ENCODE results near the gene ZSCAN12. TPM values are rescaled to one million over a fixed set of nuclear protein-coding genes. Genes with fewer than 3 reads are reported as not detected.

The ZSCAN12 gene
- total RNA-seq, 1 experiment from 2014 or later, result 7.8 TPM

DNA sequence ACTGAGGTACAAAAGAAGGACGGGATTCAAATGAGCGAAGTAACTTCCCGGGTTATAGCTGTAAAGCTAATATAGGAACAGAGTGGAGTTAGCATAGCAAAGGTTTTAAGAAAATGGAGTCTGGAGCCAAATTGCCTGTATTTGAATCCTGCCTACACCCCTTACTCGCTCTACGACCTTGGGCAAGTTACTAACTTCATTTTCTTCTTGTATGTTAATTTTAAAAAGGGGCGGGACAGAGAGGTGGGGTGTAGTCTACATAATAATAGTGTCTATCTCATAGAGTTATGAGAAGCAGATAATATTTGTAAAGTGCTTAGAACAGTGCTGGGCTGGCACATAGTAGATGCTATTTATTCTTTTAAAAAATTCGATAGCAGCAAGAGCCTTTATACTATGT lies 43.0 kb upstream of the ZSCAN12 start (continued):
- no peak for TF ChIP-seq RELA (CRISPR knock-in tag; IDR thresholded peaks at IDR 0.05; ENCODE audit: borderline replicate concordance)
- TF ChIP-seq ZNF138 (CRISPR knock-in tag; conservative IDR thresholded peaks at IDR 0.05), result no peak
- no peak for TF ChIP-seq ATF1 (CRISPR knock-in tag; IDR thresholded peaks at IDR 0.05)

- Mint-ChIP-seq H3K9me3 (no peaks in the 10 kb centered on the region), H3K4me1 (no peaks in the 10 kb centered on the region), H3K27me3 (ENCODE audit: low read depth) (no peaks in the 10 kb centered on the region), H3K36me3 (peaks cover 19% of the 10 kb centered on the region), H3K4me3 (no peak overlapping the region), H3K27ac (no peak overlapping the region)
- DNase-seq (ENCODE audit: low spot score) (no peak), ATAC-seq (no peak)
- CTCF ChIA-PET, result no interaction called here
- POLR2A ChIA-PET, result no interaction called here
- TF ChIP-seq NR1H2 (CRISPR knock-in tag; IDR thresholded peaks at IDR 0.05), result no peak
These were observed 36.9 kb upstream of the ZSCAN12 start for GRCh38 chr6:28436404-28436803.

- no peak for DNase-seq (ENCODE audit: low spot score)
- ChIA-PET CTCF (no interaction called here), POLR2A (no interaction called here)
- no peaks in the 10 kb centered on the region for H3K9me3 Mint-ChIP-seq
- no peaks in the 10 kb centered on the region for H3K27me3 Mint-ChIP-seq (ENCODE audit: low read depth)
- H3K36me3 Mint-ChIP-seq, result peaks cover 19% of the 10 kb centered on the region
- no peak overlapping the region for H3K4me3 Mint-ChIP-seq
- no peak for ATAC-seq
- TF ChIP-seq SMAD4 (CRISPR knock-in tag; IDR thresholded peaks at IDR 0.05) (no peak), IRF2 (CRISPR knock-in tag; IDR thresholded peaks at IDR 0.05; ENCODE audit: borderline replicate concordance, low read depth) (no peak), NFYB (CRISPR knock-in tag; conservative IDR thresholded peaks at IDR 0.05; ENCODE audit: low read depth) (no peak), ZNF671 (CRISPR knock-in tag; IDR thresholded peaks at IDR 0.05) (no peak), TEAD1 (CRISPR knock-in tag; IDR thresholded peaks at IDR 0.05) (no peak), ZNF232 (CRISPR knock-in tag; IDR thresholded peaks at IDR 0.05) (no peak), USF1 (CRISPR knock-in tag; IDR thresholded peaks at IDR 0.05) (no peak), GRHL2 (CRISPR knock-in tag; IDR thresholded peaks at IDR 0.05; ENCODE audit: insufficient replicate concordance, severe bottlenecking) (no peak), NR3C1 (CRISPR knock-in tag; conservative IDR thresholded peaks at IDR 0.05; ENCODE audit: low read depth) (no peak), ZNF263 (CRISPR knock-in tag; IDR thresholded peaks at IDR 0.05; ENCODE audit: low read depth) (no peak)
- TF ChIP-seq, protein P1, sequence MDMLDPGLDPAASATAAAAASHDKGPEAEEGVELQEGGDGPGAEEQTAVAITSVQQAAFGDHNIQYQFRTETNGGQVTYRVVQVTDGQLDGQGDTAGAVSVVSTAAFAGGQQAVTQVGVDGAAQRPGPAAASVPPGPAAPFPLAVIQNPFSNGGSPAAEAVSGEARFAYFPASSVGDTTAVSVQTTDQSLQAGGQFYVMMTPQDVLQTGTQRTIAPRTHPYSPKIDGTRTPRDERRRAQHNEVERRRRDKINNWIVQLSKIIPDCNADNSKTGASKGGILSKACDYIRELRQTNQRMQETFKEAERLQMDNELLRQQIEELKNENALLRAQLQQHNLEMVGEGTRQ (CRISPR knock-in tag; IDR thresholded peaks at IDR 0.05), result no peak
- TF ChIP-seq, protein P2, sequence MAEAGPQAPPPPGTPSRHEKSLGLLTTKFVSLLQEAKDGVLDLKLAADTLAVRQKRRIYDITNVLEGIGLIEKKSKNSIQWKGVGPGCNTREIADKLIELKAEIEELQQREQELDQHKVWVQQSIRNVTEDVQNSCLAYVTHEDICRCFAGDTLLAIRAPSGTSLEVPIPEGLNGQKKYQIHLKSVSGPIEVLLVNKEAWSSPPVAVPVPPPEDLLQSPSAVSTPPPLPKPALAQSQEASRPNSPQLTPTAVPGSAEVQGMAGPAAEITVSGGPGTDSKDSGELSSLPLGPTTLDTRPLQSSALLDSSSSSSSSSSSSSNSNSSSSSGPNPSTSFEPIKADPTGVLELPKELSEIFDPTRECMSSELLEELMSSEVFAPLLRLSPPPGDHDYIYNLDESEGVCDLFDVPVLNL (CRISPR knock-in tag; IDR thresholded peaks at IDR 0.05; ENCODE audit: borderline replicate concordance, low read depth), result no peak
- TF ChIP-seq, protein P3, sequence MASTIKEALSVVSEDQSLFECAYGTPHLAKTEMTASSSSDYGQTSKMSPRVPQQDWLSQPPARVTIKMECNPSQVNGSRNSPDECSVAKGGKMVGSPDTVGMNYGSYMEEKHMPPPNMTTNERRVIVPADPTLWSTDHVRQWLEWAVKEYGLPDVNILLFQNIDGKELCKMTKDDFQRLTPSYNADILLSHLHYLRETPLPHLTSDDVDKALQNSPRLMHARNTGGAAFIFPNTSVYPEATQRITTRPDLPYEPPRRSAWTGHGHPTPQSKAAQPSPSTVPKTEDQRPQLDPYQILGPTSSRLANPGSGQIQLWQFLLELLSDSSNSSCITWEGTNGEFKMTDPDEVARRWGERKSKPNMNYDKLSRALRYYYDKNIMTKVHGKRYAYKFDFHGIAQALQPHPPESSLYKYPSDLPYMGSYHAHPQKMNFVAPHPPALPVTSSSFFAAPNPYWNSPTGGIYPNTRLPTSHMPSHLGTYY (CRISPR knock-in tag; IDR thresholded peaks at IDR 0.05), result no peak
- no peaks in the 10 kb centered on the region for H3K4me1 Mint-ChIP-seq
- no peak overlapping the region for H3K27ac Mint-ChIP-seq
These were observed 33.6 kb upstream of the ZSCAN12 start for GRCh38 chr6:28433119-28433518.

GRCh38 chr6:28429781-28430180 lies 30.2 kb upstream of the ZSCAN12 start:
- CTCF ChIA-PET, result no interaction called here
- Mint-ChIP-seq H3K4me3 (no peak overlapping the region), H3K27me3 (ENCODE audit: low read depth) (no peaks in the 10 kb centered on the region), H3K27ac (no peak overlapping the region), H3K36me3 (peaks cover 25% of the 10 kb centered on the region), H3K9me3 (peaks cover 14% of the 10 kb centered on the region), H3K4me1 (no peaks in the 10 kb centered on the region)
- POLR2A ChIA-PET, result no interaction called here
- DNase-seq (ENCODE audit: low spot score) (peak; percentile 23), ATAC-seq (peak; percentile 72)
- TF ChIP-seq, protein P2 (CRISPR knock-in tag; IDR thresholded peaks at IDR 0.05; ENCODE audit: borderline replicate concordance, low read depth), result no peak
- no peak for TF ChIP-seq NFYB (CRISPR knock-in tag; conservative IDR thresholded peaks at IDR 0.05; ENCODE audit: low read depth)
- no peak for TF ChIP-seq OVOL2 (CRISPR knock-in tag; IDR thresholded peaks at IDR 0.05; ENCODE audit: borderline replicate concordance)
- no peak for TF ChIP-seq MYBL2 (CRISPR knock-in tag; IDR thresholded peaks at IDR 0.05)
- no peak for TF ChIP-seq FOXP1 (CRISPR knock-in tag; IDR thresholded peaks at IDR 0.05; ENCODE audit: borderline replicate concordance)
- TF ChIP-seq ELF4 (CRISPR knock-in tag; IDR thresholded peaks at IDR 0.05; ENCODE audit: low read depth), result no peak
- TF ChIP-seq FOXJ3 (CRISPR knock-in tag; IDR thresholded peaks at IDR 0.05; ENCODE audit: borderline replicate concordance), result no peak
- TF ChIP-seq, protein P4, sequence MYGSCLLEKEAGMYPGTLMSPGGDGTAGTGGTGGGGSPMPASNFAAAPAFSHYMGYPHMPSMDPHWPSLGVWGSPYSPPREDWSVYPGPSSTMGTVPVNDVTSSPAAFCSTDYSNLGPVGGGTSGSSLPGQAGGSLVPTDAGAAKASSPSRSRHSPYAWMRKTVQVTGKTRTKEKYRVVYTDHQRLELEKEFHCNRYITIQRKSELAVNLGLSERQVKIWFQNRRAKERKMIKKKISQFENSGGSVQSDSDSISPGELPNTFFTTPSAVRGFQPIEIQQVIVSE (CRISPR knock-in tag; IDR thresholded peaks at IDR 0.05; ENCODE audit: borderline replicate concordance), result no peak
- TF ChIP-seq, protein P1 (CRISPR knock-in tag; IDR thresholded peaks at IDR 0.05), result no peak
- no peak for TF ChIP-seq ZNF396 (CRISPR knock-in tag; IDR thresholded peaks at IDR 0.05; ENCODE audit: borderline replicate concordance)
